ENCODE measurements around the gene RBCK1.
"Not testable (repeated sequence)": the region's sequence is repeated elsewhere in the genome, so short reads cannot be mapped to it uniquely, and the experiment has no call there.

RBCK1 gene

GRCh38 chr20:438571-439469 lies 30.7 kb downstream of the RBCK1 start:
- peak in 4 of 5 experiments; percentile 17 to 86 (median 58) for DNase-seq

- DNase-seq: no peak
These were observed 32.0 kb downstream of the RBCK1 start for GRCh38 chr20:440148-440547.

GRCh38 chr20:440636-441035 lies 32.5 kb downstream of the RBCK1 start:
- DNase-seq: no peak

GRCh38 chr20:443223-443775 lies 35.2 kb downstream of the RBCK1 start:
- DNase-seq: no peak

GRCh38 chr20:444117-444516 lies 36.0 kb downstream of the RBCK1 start:
- DNase-seq: no peak

- no peak for DNase-seq
These were observed 36.8 kb downstream of the RBCK1 start for GRCh38 chr20:444862-445426.

- no peak for DNase-seq
These were observed 37.6 kb downstream of the RBCK1 start for GRCh38 chr20:445514-446336.

GRCh38 chr20:452021-452420 lies 43.9 kb downstream of the RBCK1 start:
- not testable (repeated sequence) for DNase-seq

GRCh38 chr20:454951-455350 lies 46.9 kb downstream of the RBCK1 start:
- no peak for DNase-seq

GRCh38 chr20:458776-459175 lies 50.7 kb downstream of the RBCK1 start:
- DNase-seq: no peak

GRCh38 chr20:460180-460579 lies 52.1 kb downstream of the RBCK1 start:
- no peak for DNase-seq

GRCh38 chr20:460707-461106 lies 52.6 kb downstream of the RBCK1 start:
- no peak for DNase-seq

- peak in 4 of 5 experiments; percentile 18 to 68 (median 36) for DNase-seq
These were observed 53.4 kb downstream of the RBCK1 start for GRCh38 chr20:461254-462198.

- DNase-seq: peak; percentile 70 to 94 (median 79)
These were observed 54.3 kb downstream of the RBCK1 start, which contains the start of gene TBC1D20 for GRCh38 chr20:462199-462991. Gene TBC1D20, minus strand, starts transcription at chr20:462533. Its CDS starts 128 bp downstream, at chr20:462405.

- no peak for DNase-seq
These were observed 59.7 kb downstream of the RBCK1 start for GRCh38 chr20:467755-468154.

- DNase-seq: no peak
These were observed 61.8 kb downstream of the RBCK1 start for GRCh38 chr20:469746-470490.

- no peak for DNase-seq
These were observed 64.2 kb downstream of the RBCK1 start for GRCh38 chr20:472137-472846.

- no peak for DNase-seq
These were observed 64.8 kb downstream of the RBCK1 start for GRCh38 chr20:472889-473292.

GRCh38 chr20:474581-474980 lies 66.5 kb downstream of the RBCK1 start:
- no peak for DNase-seq

Measured in T-helper 2 cell (primary cell).